BJ (cell line): ENCODE results near the gene TSG101. TPM values are rescaled to one million over a fixed set of nuclear protein-coding genes. Genes with fewer than 3 reads are reported as not detected.

ENCODE experiments used
- CTCF ChIA-PET: fragments of 350-600 bp; formaldehyde crosslinking; extraction: SDS; loops from one replicate; lab custom pipeline; 2021; ENCODE audit warnings: antibody characterized with exemption, inconsistent platforms; lab: Yijun Ruan, JAX
- POLR2A ChIA-PET: fragments of 300-600 bp; sonication (Branson Sonifier 250); formaldehyde crosslinking; extraction: SDS; loops from one replicate; lab custom pipeline; 2021; ENCODE audit warnings: antibody characterized with exemption; lab: Charles Lee
- DNase-seq: peaks from one replicate; pipeline ENCODE4 v3.0.0-alpha.2; 2011; ENCODE audit warnings: low read depth
- H3K27me3 ChIP-seq: 2 replicates; pipeline ENCODE4 v1.6.0; 2011; ENCODE audit warnings: low read length; ENCODE audit not compliant: control insufficient read depth, insufficient read depth
- H3K36me3 ChIP-seq: 2 replicates; pipeline ENCODE4 v1.5.1; 2011; ENCODE audit warnings: low read length; ENCODE audit not compliant: control insufficient read depth, insufficient read depth
- H3K4me3 ChIP-seq: 2 replicates; pipeline ENCODE4 v1.5.1; 2011; ENCODE audit warnings: low read depth, mild to moderate bottlenecking, control low read depth, low read length
- polyA plus RNA-seq: library from polyadenylated mRNA; depleted of rRNA; stranded (reverse); fragments of >200 nt; gene quantifications from 2 replicates; pipeline ENCODE4 v1.2.3, GENCODE V29; 2011
- TF ChIP-seq, protein P1 (sequence below): IDR thresholded peaks from 2 replicates; pipeline ENCODE4 v1.5.1; 2011; ENCODE audit warnings: low read depth, mild to moderate bottlenecking, control low read depth, inconsistent platforms, low read length, moderate library complexity; ENCODE audit not compliant: insufficient read depth

The TSG101 gene
- polyA plus RNA-seq, 1 experiment = 174 TPM

DNA sequence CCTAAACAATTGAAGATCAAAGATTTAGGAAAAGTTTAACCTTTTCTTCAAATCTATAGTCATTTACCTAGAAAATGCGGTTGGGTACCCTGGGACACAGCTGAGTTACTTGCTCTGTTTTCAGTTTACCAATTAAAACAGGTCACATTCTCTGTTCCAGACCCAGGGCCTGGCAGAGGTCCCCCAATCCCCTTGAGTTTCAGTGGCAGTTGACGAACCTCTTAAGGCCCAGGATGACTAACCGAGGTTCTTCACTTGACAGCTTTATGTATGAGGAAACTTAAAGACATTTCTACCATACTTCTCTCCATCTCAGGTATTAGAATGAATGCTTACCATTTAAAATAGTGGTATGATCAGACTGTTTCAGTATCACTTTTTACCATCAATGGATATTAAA lies 54.7 kb downstream of the TSG101 start:
- DNase-seq = no peak
- ChIA-PET CTCF (interaction anchor here (0.6 to 1.2 kb wide), 3 partner anchors 8 to 272 kb away, joined by 3 read pairs; no protein-coding TSS in a partner anchor), POLR2A (no interaction called here)
- Histone ChIP-seq H3K27me3 (no peaks in the 10 kb centered on the region), H3K36me3 (peaks cover 1% of the 10 kb centered on the region; the same call in 1 of the 2 replicates), H3K4me3 (no peak overlapping the region)
- TF ChIP-seq, protein P1, sequence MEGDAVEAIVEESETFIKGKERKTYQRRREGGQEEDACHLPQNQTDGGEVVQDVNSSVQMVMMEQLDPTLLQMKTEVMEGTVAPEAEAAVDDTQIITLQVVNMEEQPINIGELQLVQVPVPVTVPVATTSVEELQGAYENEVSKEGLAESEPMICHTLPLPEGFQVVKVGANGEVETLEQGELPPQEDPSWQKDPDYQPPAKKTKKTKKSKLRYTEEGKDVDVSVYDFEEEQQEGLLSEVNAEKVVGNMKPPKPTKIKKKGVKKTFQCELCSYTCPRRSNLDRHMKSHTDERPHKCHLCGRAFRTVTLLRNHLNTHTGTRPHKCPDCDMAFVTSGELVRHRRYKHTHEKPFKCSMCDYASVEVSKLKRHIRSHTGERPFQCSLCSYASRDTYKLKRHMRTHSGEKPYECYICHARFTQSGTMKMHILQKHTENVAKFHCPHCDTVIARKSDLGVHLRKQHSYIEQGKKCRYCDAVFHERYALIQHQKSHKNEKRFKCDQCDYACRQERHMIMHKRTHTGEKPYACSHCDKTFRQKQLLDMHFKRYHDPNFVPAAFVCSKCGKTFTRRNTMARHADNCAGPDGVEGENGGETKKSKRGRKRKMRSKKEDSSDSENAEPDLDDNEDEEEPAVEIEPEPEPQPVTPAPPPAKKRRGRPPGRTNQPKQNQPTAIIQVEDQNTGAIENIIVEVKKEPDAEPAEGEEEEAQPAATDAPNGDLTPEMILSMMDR = no peak

DNA sequence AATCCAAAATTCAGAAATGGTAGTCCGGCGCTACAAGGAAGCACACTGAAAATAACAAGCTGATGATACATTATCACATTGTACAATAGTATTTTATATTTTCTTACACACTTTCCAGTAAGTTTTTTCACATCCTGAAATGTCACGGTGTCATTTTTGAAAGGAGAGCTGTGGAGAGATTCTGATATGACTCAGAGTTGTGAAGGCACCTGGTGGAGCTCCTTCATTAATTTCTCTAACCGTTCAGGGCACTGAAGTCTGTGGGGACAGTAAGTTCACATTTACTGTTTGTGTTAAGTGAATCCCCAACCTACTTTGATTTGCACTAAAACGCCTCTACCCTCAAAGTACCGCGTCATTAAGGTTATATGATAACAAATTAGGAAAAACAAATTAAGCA lies 57.8 kb downstream of the TSG101 start:
- TF ChIP-seq, protein P1 = no peak
- ChIA-PET POLR2A (no interaction called here), CTCF (interaction anchor here (1.3 kb wide), 1 partner anchor 59 kb away, joined by 3 read pairs; no protein-coding TSS in a partner anchor)
- Histone ChIP-seq H3K36me3 (peaks cover 1% of the 10 kb centered on the region; the same call in 1 of the 2 replicates), H3K4me3 (no peak overlapping the region), H3K27me3 (no peaks in the 10 kb centered on the region)
- no peak for DNase-seq

DNA sequence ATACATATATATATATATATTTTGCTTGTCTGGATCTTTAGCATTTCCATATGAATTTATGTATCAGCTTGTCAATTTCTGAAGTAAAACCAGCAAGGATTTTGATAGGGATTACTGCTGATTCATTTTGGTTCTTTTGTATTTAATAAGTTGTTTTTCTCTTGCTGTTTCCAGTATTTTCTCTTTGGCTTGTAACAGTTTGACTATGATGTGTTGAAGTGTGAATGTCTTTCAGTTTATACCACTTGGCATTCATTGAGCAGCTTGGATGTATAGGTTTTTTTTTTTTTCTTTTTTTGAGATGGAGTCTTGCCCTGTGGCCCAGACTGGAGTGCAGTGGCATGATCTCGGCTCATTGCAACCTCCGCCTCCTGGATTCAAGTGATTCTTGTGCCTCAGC lies 58.7 kb downstream of the TSG101 start:
- CTCF ChIA-PET = interaction anchor here (1.3 kb wide), 1 partner anchor 58 kb away, joined by 3 read pairs; no protein-coding TSS in a partner anchor
- TF ChIP-seq, protein P1 = no peak
- Histone ChIP-seq H3K4me3 (no peak overlapping the region), H3K27me3 (no peaks in the 10 kb centered on the region), H3K36me3 (no peaks in the 10 kb centered on the region)
- POLR2A ChIA-PET = no interaction called here
- DNase-seq = no peak

DNA sequence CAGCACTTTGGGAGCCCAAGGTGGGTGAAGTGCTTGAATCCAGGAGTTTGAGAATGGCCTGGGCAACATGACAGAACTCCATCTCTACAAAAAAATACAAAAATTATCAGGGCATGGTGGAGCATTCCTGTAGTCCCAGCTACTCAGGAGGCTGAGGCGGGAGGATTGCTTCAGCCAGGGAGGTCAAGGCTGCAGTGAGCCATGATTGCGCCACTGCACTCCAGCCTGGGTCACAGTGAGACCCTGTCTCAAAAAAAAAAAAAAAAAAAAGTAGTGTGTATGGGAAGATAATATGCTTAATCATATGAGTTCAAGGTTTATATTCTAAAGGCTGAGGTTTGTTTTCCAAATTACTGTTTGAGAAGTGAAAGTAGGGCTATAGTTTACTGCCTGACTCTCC lies 60.3 kb downstream of the TSG101 start:
- TF ChIP-seq, protein P1 = no peak
- Histone ChIP-seq H3K4me3 (no peak overlapping the region), H3K36me3 (no peaks in the 10 kb centered on the region), H3K27me3 (no peaks in the 10 kb centered on the region)
- ChIA-PET POLR2A (no interaction called here), CTCF (no interaction called here)
- DNase-seq = no peak

DNA sequence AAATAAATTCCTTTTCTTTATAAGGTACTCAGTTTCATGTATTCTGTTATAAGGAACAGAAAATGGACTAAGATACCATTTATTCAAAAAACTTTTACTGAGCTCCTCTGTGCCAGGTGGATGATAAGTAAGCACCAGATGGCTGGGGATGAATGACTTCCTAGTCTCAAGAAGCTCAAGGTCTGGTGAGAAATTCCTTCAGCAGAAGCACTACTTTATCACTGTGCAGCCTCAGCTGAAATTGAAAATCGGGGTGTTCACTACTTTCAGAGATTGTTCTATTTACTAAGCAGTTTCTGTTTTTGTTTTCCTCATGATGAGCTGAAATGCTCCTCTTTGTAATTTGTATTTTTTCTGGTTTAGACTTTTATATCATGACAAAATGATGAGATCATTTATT lies 63.3 kb downstream of the TSG101 start:
- Histone ChIP-seq H3K4me3 (no peak overlapping the region), H3K36me3 (no peaks in the 10 kb centered on the region), H3K27me3 (no peaks in the 10 kb centered on the region)
- ChIA-PET CTCF (interaction anchor here (0.8 kb wide), 1 partner anchor 9 kb away, joined by 3 read pairs; no protein-coding TSS in a partner anchor), POLR2A (interaction anchor here (0.6 kb wide), 1 partner anchor 162 kb away, joined by 5 read pairs; no protein-coding TSS in a partner anchor)
- TF ChIP-seq, protein P1 = no peak
- DNase-seq = no peak
